HTERT RPE-1 (cell line): ENCODE measurements around the gene ATP1A2.
"Not testable (repeated sequence)": the region's sequence is repeated elsewhere in the genome, so short reads cannot be mapped to it uniquely, and the experiment has no call there.

ENCODE experiments used
- in situ Hi-C: fragments of 300-500 bp; cut with MboI; formaldehyde crosslinking; loops from 4 replicates; pipeline ENCODE4 v1.14.3; 2020; ENCODE audit warnings: low sequenced_read_pairs

The ATP1A2 gene

GRCh38 chr1:160099716-160100375, 15.7 kb upstream of the ATP1A2 start:
- in situ Hi-C loops = no loop called here

- in situ Hi-C loops = no loop called here
These were observed 14.4 kb upstream of the ATP1A2 start for GRCh38 chr1:160101037-160101716.

GRCh38 chr1:160101717-160102522, 13.6 kb upstream of the ATP1A2 start:
- in situ Hi-C loops = no loop called here

- in situ Hi-C loops = no loop called here
These were observed 11.7 kb upstream of the ATP1A2 start for GRCh38 chr1:160103658-160104408.

GRCh38 chr1:160104486-160104885, 11.1 kb upstream of the ATP1A2 start:
- in situ Hi-C loops = no loop called here

GRCh38 chr1:160105155-160105554, 10.4 kb upstream of the ATP1A2 start:
- in situ Hi-C loops = no loop called here

GRCh38 chr1:160107512-160107911, 8.0 kb upstream of the ATP1A2 start:
- in situ Hi-C loops = no loop called here

GRCh38 chr1:160108888-160109662, 6.5 kb upstream of the ATP1A2 start:
- in situ Hi-C loops = no loop called here

- in situ Hi-C loops = no loop called here
These were observed 5.9 kb upstream of the ATP1A2 start for GRCh38 chr1:160109686-160110085.

GRCh38 chr1:160111462-160111861, 4.1 kb upstream of the ATP1A2 start:
- in situ Hi-C loops = not testable (repeated sequence)

- in situ Hi-C loops = no loop called here
These were observed 3.2 kb upstream of the ATP1A2 start for GRCh38 chr1:160112357-160112756.

GRCh38 chr1:160113407-160113806, 2.2 kb upstream of the ATP1A2 start:
- in situ Hi-C loops = no loop called here

GRCh38 chr1:160114085-160114484, 1.5 kb upstream of the ATP1A2 start:
- in situ Hi-C loops = no loop called here

- in situ Hi-C loops = no loop called here
These were observed 956 bp downstream of the ATP1A2 start for GRCh38 chr1:160116283-160117147.

GRCh38 chr1:160117300-160117699, 1.7 kb downstream of the ATP1A2 start:
- in situ Hi-C loops = no loop called here

- in situ Hi-C loops = no loop called here
These were observed 2.2 kb downstream of the ATP1A2 start for GRCh38 chr1:160117709-160118183.

GRCh38 chr1:160118928-160119327, 3.4 kb downstream of the ATP1A2 start:
- in situ Hi-C loops = no loop called here

GRCh38 chr1:160120797-160121196, 5.2 kb downstream of the ATP1A2 start:
- in situ Hi-C loops = no loop called here

GRCh38 chr1:160121388-160121787, 5.8 kb downstream of the ATP1A2 start:
- in situ Hi-C loops = no loop called here
